GM12874 (cell line): ENCODE data around the gene USP32.

Experiments
- CTCF ChIP-seq: IDR thresholded peaks from 2 replicates; pipeline ENCODE4 v1.5.1; 2011; ENCODE audit warnings: low read depth, mild to moderate bottlenecking, control low read depth, low read length, moderate library complexity; ENCODE audit not compliant: insufficient read depth

USP32 gene

DNA sequence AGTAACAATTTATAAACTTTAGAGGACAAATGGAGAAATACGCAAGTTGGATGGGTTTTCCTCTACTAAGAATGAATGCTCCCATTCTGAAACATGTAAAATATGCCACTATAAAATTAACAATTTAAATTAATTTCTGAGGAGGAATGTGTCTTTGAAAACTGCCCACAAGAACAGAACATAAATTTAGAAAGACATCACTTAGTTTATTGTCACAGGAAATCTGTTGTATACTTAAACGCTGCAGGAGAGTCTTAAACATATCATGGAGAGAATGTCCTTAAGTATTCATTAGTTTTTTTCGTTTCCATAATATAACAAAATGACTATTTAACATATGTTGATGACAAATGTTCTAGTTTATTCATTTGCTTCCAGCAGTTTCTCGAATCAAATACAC is 29.6 kb downstream of the USP32 start:
- no peak for TF ChIP-seq CTCF

DNA sequence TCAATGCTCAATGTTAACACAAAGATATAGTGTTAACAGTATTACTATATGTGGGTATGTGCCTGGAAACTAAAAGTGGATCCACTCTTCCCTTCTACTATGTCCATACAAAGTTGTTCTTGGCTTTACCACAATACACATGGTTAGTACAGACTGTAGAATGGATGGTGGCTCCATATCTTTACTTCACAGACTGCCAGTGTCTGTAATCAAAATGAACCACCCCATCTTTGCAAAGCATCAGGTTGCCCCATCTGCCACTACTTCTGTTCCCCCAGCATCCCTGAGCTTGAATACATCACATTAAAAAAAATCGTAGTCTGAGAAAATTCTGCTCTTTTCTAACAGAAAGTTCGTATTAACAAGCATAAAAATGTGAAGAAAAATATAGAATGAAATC is 30.0 kb downstream of the USP32 start:
- TF ChIP-seq CTCF, result no peak

GRCh38 chr17:60359415-60359814 is 32.5 kb downstream of the USP32 start:
- no peak for TF ChIP-seq CTCF

GRCh38 chr17:60358606-60359225 is 33.2 kb downstream of the USP32 start:
- TF ChIP-seq CTCF, result no peak

DNA sequence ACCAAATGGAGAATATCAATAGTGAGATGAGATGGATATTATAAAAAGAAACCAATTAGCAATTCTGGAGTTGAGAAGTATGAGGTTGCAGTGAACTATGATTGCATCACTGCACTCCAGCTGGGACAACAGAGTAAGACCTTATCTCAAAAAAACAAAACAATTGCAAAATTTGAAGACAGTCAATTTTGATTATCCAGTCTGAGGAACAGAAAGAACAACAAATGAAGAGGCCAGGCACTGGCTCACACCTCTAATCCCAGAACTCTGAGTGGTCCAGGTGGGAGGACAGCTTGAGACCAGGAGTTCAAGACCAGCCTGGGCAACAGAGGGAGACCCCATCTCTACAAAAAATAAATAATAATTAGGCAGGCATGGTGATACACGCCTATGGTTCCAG is 35.0 kb downstream of the USP32 start:
- TF ChIP-seq CTCF, result no peak

GRCh38 chr17:60355663-60356594 is 36.0 kb downstream of the USP32 start:
- no peak for TF ChIP-seq CTCF

- no peak for TF ChIP-seq CTCF
Measured at GRCh38 chr17:60354223-60354622, 37.7 kb downstream of the USP32 start.
